IMR-90 (cell line): ENCODE results near the gene PCDHGA3. TPM values are rescaled to one million over a fixed set of nuclear protein-coding genes. Genes with fewer than 3 reads are reported as not detected.

Experiments used
- ATAC-seq: fragments of 200-7000 bp; cut with Tn5 transposase; 2 replicates; pipeline ENCODE4 v1.9.1; 2020; ENCODE audit warnings: low read depth, mild to moderate bottlenecking, moderate library complexity
- BruUV-seq: library from RNA; stranded (reverse); fragments of 400-500 nt; replicated peaks from 2 replicates; lab custom pipeline; 2021; lab: Mats Ljungman, UMichigan
- CTCF ChIA-PET: fragments of 300-600 bp; formaldehyde crosslinking; extraction: SDS; loops from one replicate; lab custom pipeline; 2021; ENCODE audit warnings: antibody characterized with exemption; lab: Yijun Ruan, JAX
- POLR2A ChIA-PET: fragments of 300-600 bp; sonication (Branson Sonifier 250); formaldehyde crosslinking; loops from one replicate; lab custom pipeline; 2022; ENCODE audit warnings: antibody characterized with exemption; ENCODE audit not compliant: unreplicated experiment; lab: Charles Lee
- DNase-seq: peaks from one replicate; pipeline ENCODE4 v3.0.0; 2013
- H2AFZ ChIP-seq: replicated peaks from 2 replicates; pipeline ENCODE3; 2013; ENCODE audit warnings: low read length, mild to moderate bottlenecking; ENCODE audit not compliant: poor library complexity
- H2AK5ac ChIP-seq: 2 replicates; pipeline ENCODE4 v1.6.1; 2013; ENCODE audit warnings: low read depth, low read length, inconsistent platforms
- H2AK9ac ChIP-seq: replicated peaks from 2 replicates; pipeline ENCODE3; 2013; ENCODE audit warnings: mild to moderate bottlenecking, low read depth, low read length, moderate library complexity; ENCODE audit not compliant: poor library complexity
- H2BK120ac ChIP-seq: 2 replicates; pipeline ENCODE4 v1.6.1; 2013; ENCODE audit warnings: low read depth, low read length, inconsistent platforms
- H2BK15ac ChIP-seq: 3 replicates; pipeline ENCODE4 v1.6.1; 2013; ENCODE audit warnings: low read depth, low read length, inconsistent platforms
- H2BK20ac ChIP-seq: 2 replicates; pipeline ENCODE4 v1.6.1; 2013; ENCODE audit warnings: low read depth, mild to moderate bottlenecking, inconsistent platforms, low read length, moderate library complexity
- H2BK5ac ChIP-seq: 2 replicates; pipeline ENCODE4 v1.6.1; 2013; ENCODE audit warnings: mild to moderate bottlenecking, low read depth, low read length, inconsistent platforms; ENCODE audit not compliant: poor library complexity, severe bottlenecking
- H3K14ac ChIP-seq: replicated peaks from 2 replicates; pipeline ENCODE4 v1.6.1; 2013; ENCODE audit warnings: low read depth, low read length, inconsistent platforms
- H3K18ac ChIP-seq: 2 replicates; pipeline ENCODE4 v1.6.1; 2013; ENCODE audit warnings: low read depth, low read length, control low read depth
- H3K23ac ChIP-seq: 2 replicates; pipeline ENCODE4 v1.6.1; 2013; ENCODE audit warnings: low read depth, low read length, inconsistent platforms
- H3K27ac ChIP-seq: 2 replicates; pipeline ENCODE4 v1.5.1; 2013; ENCODE audit warnings: mild to moderate bottlenecking, control low read depth, low read length; ENCODE audit not compliant: insufficient read depth
- H3K27me3 ChIP-seq: 2 replicates; pipeline ENCODE4 v1.6.1; 2013; ENCODE audit warnings: low read length; ENCODE audit not compliant: control insufficient read depth, insufficient read depth
- H3K36me3 ChIP-seq: 2 replicates; pipeline ENCODE4 v1.6.1; 2013; ENCODE audit warnings: low read length, mixed read lengths; ENCODE audit not compliant: control insufficient read depth, insufficient read depth
- H3K4ac ChIP-seq: 2 replicates; pipeline ENCODE4 v1.6.1; 2013; ENCODE audit warnings: low read depth, low read length, inconsistent platforms
- H3K4me1 ChIP-seq: 2 replicates; pipeline ENCODE4 v1.6.1; 2013; ENCODE audit warnings: low read length, mixed read lengths; ENCODE audit not compliant: control insufficient read depth, insufficient read depth
- H3K4me2 ChIP-seq: 2 replicates; pipeline ENCODE4 v1.6.1; 2013; ENCODE audit warnings: low read depth, mild to moderate bottlenecking, control low read depth, low read length, moderate library complexity
- H3K4me3 ChIP-seq: 2 replicates; pipeline ENCODE4 v1.5.1; 2013; ENCODE audit warnings: low read depth, mild to moderate bottlenecking, control low read depth, low read length, moderate library complexity; ENCODE audit not compliant: insufficient read depth
- H3K56ac ChIP-seq: 2 replicates; pipeline ENCODE4 v1.6.1; 2013; ENCODE audit warnings: low read length, inconsistent platforms; ENCODE audit not compliant: insufficient read depth; ENCODE audit errors: extremely low read depth
- H3K79me1 ChIP-seq, 2 experiments: 2 replicates each; pipeline ENCODE4 v1.6.1; 2013; ENCODE audit warnings: low read length in 2 of 2, inconsistent platforms in 1 of 2, low read depth in 1 of 2
- H3K9ac ChIP-seq: 2 replicates; pipeline ENCODE4 v1.6.1; 2013; ENCODE audit warnings: low read depth, low read length, control low read depth
- H3K9me1 ChIP-seq: 2 replicates; pipeline ENCODE4 v1.6.1; 2013; ENCODE audit warnings: low read length, inconsistent platforms; ENCODE audit not compliant: insufficient read depth
- H3K9me3 ChIP-seq: 2 replicates; pipeline ENCODE4 v1.6.1; 2013; ENCODE audit warnings: low read length; ENCODE audit not compliant: control insufficient read depth, insufficient read depth
- H4K20me1 ChIP-seq: 2 replicates; pipeline ENCODE4 v1.6.1; 2013; ENCODE audit warnings: low read length, inconsistent platforms; ENCODE audit not compliant: insufficient read depth
- H4K5ac ChIP-seq: 2 replicates; pipeline ENCODE4 v1.6.1; 2013; ENCODE audit warnings: mild to moderate bottlenecking, low read depth, low read length, control low read depth
- H4K8ac ChIP-seq, 2 experiments: 2 replicates each; pipeline ENCODE4 v1.6.1; 2013; ENCODE audit warnings: low read depth in 2 of 2, low read length in 2 of 2, control low read depth in 1 of 2, inconsistent platforms in 1 of 2
- H4K91ac ChIP-seq: 2 replicates; pipeline ENCODE4 v1.6.1; 2013; ENCODE audit warnings: low read depth, low read length, inconsistent platforms; ENCODE audit not compliant: insufficient read depth
- BHLHE40 ChIP-seq: fragments of 150-350 bp; IDR thresholded peaks from 2 replicates; pipeline ENCODE4 v1.6.1; 2016; ENCODE audit warnings: mild to moderate bottlenecking, low read depth, low read length
- CEBPB ChIP-seq: IDR thresholded peaks from 2 replicates; pipeline ENCODE4 v1.6.1; 2012; ENCODE audit warnings: low read depth, low read length, improper control_type of control experiment
- CHD1 ChIP-seq: IDR thresholded peaks from 2 replicates; pipeline ENCODE4 v1.6.1; 2012; ENCODE audit warnings: low read depth, low read length, improper control_type of control experiment
- MAFK ChIP-seq: IDR thresholded peaks from 2 replicates; pipeline ENCODE4 v1.6.1; 2012; ENCODE audit warnings: low read depth, low read length, improper control_type of control experiment
- MAZ ChIP-seq: IDR thresholded peaks from 2 replicates; pipeline ENCODE4 v1.6.1; 2012; ENCODE audit warnings: low read depth, mild to moderate bottlenecking, low read length, improper control_type of control experiment, moderate library complexity, borderline replicate concordance
- MXI1 ChIP-seq: IDR thresholded peaks from 2 replicates; pipeline ENCODE4 v1.6.1; 2012; ENCODE audit warnings: low read depth, mild to moderate bottlenecking, low read length, moderate library complexity, borderline replicate concordance
- NFE2L2 ChIP-seq: fragments of 150-350 bp; IDR thresholded peaks from 2 replicates; pipeline ENCODE4 v1.6.1; 2016; ENCODE audit warnings: low read depth, mild to moderate bottlenecking, low read length
- POLR2A ChIP-seq: IDR thresholded peaks from 2 replicates; pipeline ENCODE4 v1.6.1; 2012; ENCODE audit warnings: mild to moderate bottlenecking, low read depth, low read length
- RCOR1 ChIP-seq: IDR thresholded peaks from 2 replicates; pipeline ENCODE4 v1.6.1; 2012; ENCODE audit warnings: mild to moderate bottlenecking, low read length, improper control_type of control experiment; ENCODE audit not compliant: insufficient replicate concordance
- SMC3 ChIP-seq: fragments of 150-350 bp; IDR thresholded peaks from 2 replicates; pipeline ENCODE4 v1.6.1; 2016; ENCODE audit warnings: low read depth, mild to moderate bottlenecking, antibody characterized with exemption, low read length, moderate library complexity
- WGBS, 2 experiments: methylation state at CpG; one replicate each; pipeline versions ENCODE4 v1.1.5 to v1.1.7; 2013; ENCODE audit warnings: missing lambda C conversion rate in 2 of 2; ENCODE audit not compliant: insufficient read length in 1 of 2; ENCODE audit errors: extremely low coverage in 2 of 2; 5-methylcytosine and 5-hydroxymethylcytosine counted together
- dilution Hi-C: fragments of 300-500 bp; cut with HindIII; formaldehyde crosslinking; loops from one replicate; pipeline ENCODE4 v1.14.3; 2018; ENCODE audit warnings: low sequenced_read_pairs; ENCODE audit not compliant: unreplicated experiment
- in situ Hi-C: fragments of 300-500 bp; cut with MboI; formaldehyde crosslinking; loops from 3 replicates; pipeline ENCODE4 v1.14.3; 2019; ENCODE audit warnings: low sequenced_read_pairs, inconsistent platforms, mixed read lengths
- intact Hi-C: fragments of 100-400 bp; cut with micrococcal nuclease; formaldehyde crosslinking; loops from 2 replicates; pipeline ENCODE4 v1.10.0; 2022
- polyA plus RNA-seq, 3 experiments: library from polyadenylated mRNA; depleted of rRNA; stranded (reverse); fragments of >200 nt; gene quantifications; 2 replicates each; pipeline ENCODE4 v1.2.3, GENCODE V29; 2012; ENCODE audit warnings: low replicate concordance in 1 of 3
- total RNA-seq: library from RNA; depleted of rRNA; stranded (reverse); fragments of >200 nt; gene quantifications from 2 replicates; pipeline ENCODE4 v1.2.3, GENCODE V29; 2012
- TF ChIP-seq, protein P1 (sequence below): fragments of 150-350 bp; IDR thresholded peaks from 2 replicates; pipeline ENCODE4 v1.6.1; 2016; ENCODE audit warnings: low read depth, mild to moderate bottlenecking, low read length, moderate library complexity, borderline replicate concordance
- TF ChIP-seq, protein P2 (sequence below): conservative IDR thresholded peaks from 2 replicates; pipeline ENCODE4 v1.5.1; 2012; ENCODE audit warnings: mild to moderate bottlenecking, low read depth, low read length, improper control_type of control experiment
- TF ChIP-seq, protein P3 (sequence below): fragments of 150-350 bp; IDR thresholded peaks from 2 replicates; pipeline ENCODE4 v1.6.1; 2017; ENCODE audit warnings: mild to moderate bottlenecking, antibody characterized with exemption, low read length, low read depth

PCDHGA3 gene
- total and polyA plus RNA-seq, 2 of the 4 experiments (the other 2 are of a cell fraction) = 1.4 to 1.6 TPM

DNA sequence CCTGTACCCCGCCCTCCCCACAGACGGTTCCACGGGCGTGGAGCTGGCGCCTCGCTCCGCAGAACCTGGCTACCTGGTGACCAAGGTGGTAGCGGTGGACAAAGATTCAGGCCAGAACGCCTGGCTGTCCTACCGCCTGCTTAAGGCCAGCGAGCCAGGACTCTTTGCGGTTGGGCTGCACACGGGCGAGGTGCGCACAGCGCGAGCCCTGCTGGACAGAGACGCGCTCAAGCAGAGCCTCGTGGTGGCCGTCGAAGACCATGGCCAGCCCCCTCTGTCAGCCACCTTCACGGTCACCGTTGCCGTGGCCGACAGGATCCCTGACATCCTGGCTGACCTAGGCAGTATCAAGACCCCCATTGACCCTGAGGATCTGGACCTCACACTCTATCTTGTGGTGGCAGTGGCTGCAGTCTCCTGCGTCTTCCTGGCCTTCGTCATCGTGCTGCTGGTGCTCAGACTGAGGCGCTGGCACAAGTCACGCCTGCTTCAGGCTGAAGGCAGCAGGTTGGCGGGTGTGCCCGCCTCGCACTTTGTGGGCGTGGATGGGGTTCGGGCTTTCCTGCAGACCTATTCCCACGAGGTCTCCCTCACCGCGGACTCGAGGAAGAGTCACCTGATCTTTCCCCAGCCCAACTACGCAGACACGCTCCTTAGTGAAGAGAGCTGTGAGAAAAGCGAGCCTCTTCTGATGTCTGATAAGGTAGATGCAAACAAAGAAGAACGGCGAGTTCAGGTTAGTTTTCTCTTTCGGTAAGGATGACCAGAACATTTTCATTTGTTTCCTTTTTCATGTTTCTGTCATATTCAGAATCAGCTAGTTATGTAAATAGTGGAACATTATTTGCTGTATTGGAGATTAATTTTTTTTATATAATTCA, 22.6 kb downstream of the PCDHGA3 start:
- Histone ChIP-seq H2BK120ac (no peak overlapping the region), H3K18ac (no peak overlapping the region), H2BK15ac (no peak overlapping the region), H3K23ac (no peak overlapping the region), H3K9ac (no peak overlapping the region), H3K4me2 (no peak overlapping the region), H3K4me3 (no peak overlapping the region), H3K4me1 (peaks cover 2% of the 10 kb centered on the region; the same call in 1 of the 2 replicates), H3K9me3 (peaks cover 51% of the 10 kb centered on the region), H2AFZ (no peak overlapping the region), H2BK5ac (no peak overlapping the region), H3K36me3 (peaks cover 20% of the 10 kb centered on the region), H4K20me1 (no peaks in the 10 kb centered on the region), H3K56ac (no peak overlapping the region), H4K91ac (no peak overlapping the region), H3K4ac (no peak overlapping the region), H3K14ac (no peak overlapping the region), H3K27me3 (peaks cover 2% of the 10 kb centered on the region; the same call in 1 of the 2 replicates), H2AK5ac (no peak overlapping the region), H3K27ac (no peak overlapping the region), H3K9me1 (no peaks in the 10 kb centered on the region), H4K8ac (no peak overlapping the region), H4K5ac (no peak overlapping the region), H2AK9ac (no peak overlapping the region), H3K79me1 (peaks cover 0 to 3% of the 10 kb centered on the region in 2 experiments; a peak in 1 of 4 replicates), H2BK20ac (no peak overlapping the region)
- WGBS, 2 experiments = 24% methylated on average over 10 of the region's 46 CpGs; no CpG with 5 or more reads in 1 of the 2 experiments
- ChIA-PET CTCF (no interaction called here), POLR2A (no interaction called here)
- no peak for DNase-seq
- no peak for ATAC-seq
- dilution Hi-C loops (no loop called here), in situ Hi-C loops (no loop called here), intact Hi-C loops (no loop called here)
- TF ChIP-seq SMC3 (no peak), MAZ (no peak), MXI1 (no peak), RCOR1 (no peak), BHLHE40 (no peak), NFE2L2 (no peak), POLR2A (no peak), MAFK (no peak), CEBPB (no peak), CHD1 (no peak)
- TF ChIP-seq, protein P1, sequence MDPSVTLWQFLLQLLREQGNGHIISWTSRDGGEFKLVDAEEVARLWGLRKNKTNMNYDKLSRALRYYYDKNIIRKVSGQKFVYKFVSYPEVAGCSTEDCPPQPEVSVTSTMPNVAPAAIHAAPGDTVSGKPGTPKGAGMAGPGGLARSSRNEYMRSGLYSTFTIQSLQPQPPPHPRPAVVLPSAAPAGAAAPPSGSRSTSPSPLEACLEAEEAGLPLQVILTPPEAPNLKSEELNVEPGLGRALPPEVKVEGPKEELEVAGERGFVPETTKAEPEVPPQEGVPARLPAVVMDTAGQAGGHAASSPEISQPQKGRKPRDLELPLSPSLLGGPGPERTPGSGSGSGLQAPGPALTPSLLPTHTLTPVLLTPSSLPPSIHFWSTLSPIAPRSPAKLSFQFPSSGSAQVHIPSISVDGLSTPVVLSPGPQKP = no peak
- TF ChIP-seq, protein P2, sequence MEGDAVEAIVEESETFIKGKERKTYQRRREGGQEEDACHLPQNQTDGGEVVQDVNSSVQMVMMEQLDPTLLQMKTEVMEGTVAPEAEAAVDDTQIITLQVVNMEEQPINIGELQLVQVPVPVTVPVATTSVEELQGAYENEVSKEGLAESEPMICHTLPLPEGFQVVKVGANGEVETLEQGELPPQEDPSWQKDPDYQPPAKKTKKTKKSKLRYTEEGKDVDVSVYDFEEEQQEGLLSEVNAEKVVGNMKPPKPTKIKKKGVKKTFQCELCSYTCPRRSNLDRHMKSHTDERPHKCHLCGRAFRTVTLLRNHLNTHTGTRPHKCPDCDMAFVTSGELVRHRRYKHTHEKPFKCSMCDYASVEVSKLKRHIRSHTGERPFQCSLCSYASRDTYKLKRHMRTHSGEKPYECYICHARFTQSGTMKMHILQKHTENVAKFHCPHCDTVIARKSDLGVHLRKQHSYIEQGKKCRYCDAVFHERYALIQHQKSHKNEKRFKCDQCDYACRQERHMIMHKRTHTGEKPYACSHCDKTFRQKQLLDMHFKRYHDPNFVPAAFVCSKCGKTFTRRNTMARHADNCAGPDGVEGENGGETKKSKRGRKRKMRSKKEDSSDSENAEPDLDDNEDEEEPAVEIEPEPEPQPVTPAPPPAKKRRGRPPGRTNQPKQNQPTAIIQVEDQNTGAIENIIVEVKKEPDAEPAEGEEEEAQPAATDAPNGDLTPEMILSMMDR = no peak
- TF ChIP-seq, protein P3, sequence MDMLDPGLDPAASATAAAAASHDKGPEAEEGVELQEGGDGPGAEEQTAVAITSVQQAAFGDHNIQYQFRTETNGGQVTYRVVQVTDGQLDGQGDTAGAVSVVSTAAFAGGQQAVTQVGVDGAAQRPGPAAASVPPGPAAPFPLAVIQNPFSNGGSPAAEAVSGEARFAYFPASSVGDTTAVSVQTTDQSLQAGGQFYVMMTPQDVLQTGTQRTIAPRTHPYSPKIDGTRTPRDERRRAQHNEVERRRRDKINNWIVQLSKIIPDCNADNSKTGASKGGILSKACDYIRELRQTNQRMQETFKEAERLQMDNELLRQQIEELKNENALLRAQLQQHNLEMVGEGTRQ = no peak
- no TSS peak for BruUV-seq
